Endodermal cell (in vitro differentiated cells): ENCODE measurements around the gene MROH7. TPM values are rescaled to one million over a fixed set of nuclear protein-coding genes. Genes with fewer than 3 reads are reported as not detected.
A peak's percentile ranks its signal among the peaks of the same experiment; 100 is the strongest.

Source experiments
- DNase-seq: peaks from one replicate; pipeline ENCODE4 v3.0.0-alpha.2; 2017
- H3K27ac ChIP-seq: 2 replicates; pipeline ENCODE4 v1.5.1; 2013; ENCODE audit warnings: mild to moderate bottlenecking, low read depth, low read length, moderate library complexity
- H3K27me3 ChIP-seq: 2 replicates; pipeline ENCODE4 v1.6.1; 2013; ENCODE audit warnings: mild to moderate bottlenecking, low read length, moderate library complexity; ENCODE audit not compliant: insufficient read depth, control insufficient read depth, poor library complexity, severe bottlenecking
- H3K36me3 ChIP-seq: 2 replicates; pipeline ENCODE4 v1.7.0; 2013; ENCODE audit warnings: mild to moderate bottlenecking, low read length, moderate library complexity; ENCODE audit not compliant: control insufficient read depth, insufficient read depth
- H3K4me1 ChIP-seq: one replicate; pipeline ENCODE4 v1.7.0; 2013; ENCODE audit warnings: low read length; ENCODE audit not compliant: control insufficient read depth, insufficient read depth
- H3K4me3 ChIP-seq: 2 replicates; pipeline ENCODE4 v1.5.1; 2013; ENCODE audit warnings: mild to moderate bottlenecking, low read length, moderate library complexity
- H3K9ac ChIP-seq: 2 replicates; pipeline ENCODE4 v1.6.1; 2013; ENCODE audit warnings: mild to moderate bottlenecking, low read length, moderate library complexity; ENCODE audit not compliant: poor library complexity, severe bottlenecking; ENCODE audit errors: extremely low read depth
- H3K9me3 ChIP-seq: 2 replicates; pipeline ENCODE4 v1.6.1; 2013; ENCODE audit warnings: mild to moderate bottlenecking, low read length, moderate library complexity; ENCODE audit not compliant: control insufficient read depth
- H3K27ac Mint-ChIP-seq: 2 replicates; pipeline ENCODE4 v1.8.0; 2020; ENCODE audit warnings: mixed read lengths
- H3K27me3 Mint-ChIP-seq: 2 replicates; pipeline ENCODE4 v1.8.0; 2021; ENCODE audit warnings: mild to moderate bottlenecking, mixed read lengths; ENCODE audit not compliant: insufficient read depth
- H3K36me3 Mint-ChIP-seq: 2 replicates; pipeline ENCODE4 v1.8.0; 2020; ENCODE audit warnings: low read depth, mixed read lengths
- H3K4me1 Mint-ChIP-seq: 2 replicates; pipeline ENCODE4 v1.8.0; 2020; ENCODE audit warnings: mixed read lengths
- H3K4me3 Mint-ChIP-seq: 2 replicates; pipeline ENCODE4 v1.8.0; 2020; ENCODE audit warnings: mild to moderate bottlenecking, moderate library complexity, mixed read lengths
- H3K9me3 Mint-ChIP-seq: 2 replicates; pipeline ENCODE4 v1.8.0; 2020; ENCODE audit warnings: mild to moderate bottlenecking, mixed read lengths
- CTCF ChIP-seq: fragments of 200-600 bp; sonication (generic); conservative IDR thresholded peaks from 2 replicates; pipeline ENCODE4 v1.5.0; 2021; ENCODE audit warnings: antibody characterized with exemption, mild to moderate bottlenecking
- WGBS, 2 experiments: methylation state at CpG; one replicate each; pipeline versions ENCODE4 v1.1.5 to v1.1.7; 2013; ENCODE audit warnings: missing lambda C conversion rate in 2 of 2, mixed read lengths in 1 of 2; ENCODE audit not compliant: insufficient coverage in 1 of 2, insufficient read length in 1 of 2; 5-methylcytosine and 5-hydroxymethylcytosine counted together
- total RNA-seq, 2 donors: library from RNA; stranded (reverse); fragmentation: NEBNext Ultra II Directional in 1 of 2; extraction: Animal tissue kit (Norgen Biotek cat#: 25700) in 1 of 2; gene quantifications; 2 replicates in 1 of 2; 3 replicates in 1 of 2; pipeline ENCODE4 v1.2.1, GENCODE V29; 2021

Gene MROH7
- total RNA-seq, 2 donors from 2014 or later, result 0.46 to 1.4 TPM

GRCh38 chr1:54666333-54666732 lies 24.7 kb downstream of the MROH7 start:
- H3K9ac ChIP-seq, result no peak overlapping the region
- H3K36me3 ChIP-seq, result no peaks in the 10 kb centered on the region
- no peak overlapping the region for H3K27ac ChIP-seq
- no peaks in the 10 kb centered on the region for H3K36me3 Mint-ChIP-seq
- no peaks in the 10 kb centered on the region for H3K27me3 Mint-ChIP-seq
- H3K27ac Mint-ChIP-seq, result no peak overlapping the region
- DNase-seq, result no peak
- 91% methylated on average over 6 of the region's 6 CpGs; no CpG with 5 or more reads in 1 of the 2 experiments for whole genome bisulfite sequencing, 2 experiments
- H3K4me3 Mint-ChIP-seq, result no peak overlapping the region
- no peaks in the 10 kb centered on the region for H3K9me3 ChIP-seq
- no peak for TF ChIP-seq CTCF
- no peaks in the 10 kb centered on the region for H3K27me3 ChIP-seq
- H3K4me1 ChIP-seq, result no peaks in the 10 kb centered on the region
- no peaks in the 10 kb centered on the region for H3K9me3 Mint-ChIP-seq
- no peaks in the 10 kb centered on the region for H3K4me1 Mint-ChIP-seq
- H3K4me3 ChIP-seq, result no peak overlapping the region

- WGBS, 2 experiments, result 91 to 95% methylated on average over 2 of the region's 2 CpGs
- no peaks in the 10 kb centered on the region for H3K9me3 ChIP-seq
- no peaks in the 10 kb centered on the region for H3K4me1 Mint-ChIP-seq
- H3K4me3 Mint-ChIP-seq, result no peak overlapping the region
- H3K27me3 ChIP-seq, result no peaks in the 10 kb centered on the region
- no peaks in the 10 kb centered on the region for H3K9me3 Mint-ChIP-seq
- no peaks in the 10 kb centered on the region for H3K36me3 Mint-ChIP-seq
- H3K4me1 ChIP-seq, result no peaks in the 10 kb centered on the region
- no peak overlapping the region for H3K27ac ChIP-seq
- no peaks in the 10 kb centered on the region for H3K27me3 Mint-ChIP-seq
- no peak for DNase-seq
- H3K9ac ChIP-seq, result no peak overlapping the region
- no peaks in the 10 kb centered on the region for H3K36me3 ChIP-seq
- H3K27ac Mint-ChIP-seq, result no peak overlapping the region
- H3K4me3 ChIP-seq, result no peak overlapping the region
- no peak for TF ChIP-seq CTCF
These were observed 26.2 kb downstream of the MROH7 start for GRCh38 chr1:54667797-54668196.

- Mint-ChIP-seq H3K27ac (no peak overlapping the region), H3K27me3 (no peaks in the 10 kb centered on the region), H3K4me3 (no peak overlapping the region), H3K36me3 (no peaks in the 10 kb centered on the region), H3K4me1 (no peaks in the 10 kb centered on the region), H3K9me3 (no peaks in the 10 kb centered on the region)
- H3K4me3 ChIP-seq, result no peak overlapping the region
- 83 to 86% methylated on average over 1 to 2 of the region's 2 CpGs for WGBS, 2 experiments
- TF ChIP-seq CTCF, result peak; percentile 59
- H3K27me3 ChIP-seq, result no peaks in the 10 kb centered on the region
- H3K9me3 ChIP-seq, result no peaks in the 10 kb centered on the region
- H3K9ac ChIP-seq, result no peak overlapping the region
- H3K27ac ChIP-seq, result no peak overlapping the region
- no peaks in the 10 kb centered on the region for H3K4me1 ChIP-seq
- H3K36me3 ChIP-seq, result no peaks in the 10 kb centered on the region
- DNase-seq, result peak; percentile 59
These were observed 27.0 kb downstream of the MROH7 start for GRCh38 chr1:54668567-54668966.
